Skin of body (tissue), 2 donors: Measurements from ENCODE around the gene LRRC45. TPM values are rescaled to one million over a fixed set of nuclear protein-coding genes. Genes with fewer than 3 reads are reported as not detected.

Experiments
- DNase-seq: peaks from one replicate; lab custom pipeline; 2025; lab: John Stamatoyannopoulos, UW
- total RNA-seq: library from RNA; depleted of rRNA; stranded (reverse); fragments of >200 nt; gene quantifications from one replicate; pipeline ENCODE4 v1.2.3, GENCODE V29; 2014

The LRRC45 gene
- total RNA-seq, 1 donor from 2014 or later: 8.6 TPM

DNA sequence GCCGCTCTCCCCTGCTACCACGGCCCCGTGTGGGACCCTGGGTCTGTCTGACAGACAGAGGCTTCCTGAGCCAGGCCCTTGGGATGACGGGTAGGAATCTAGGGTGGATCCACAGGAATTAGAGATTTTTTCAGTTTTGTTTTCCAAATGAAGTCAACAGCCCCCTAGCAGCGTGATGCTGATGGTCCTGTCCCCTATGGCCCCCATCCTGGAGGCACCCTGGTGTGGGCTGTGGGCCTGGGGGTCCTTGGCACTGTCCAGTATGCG lies 15.9 kb upstream of the LRRC45 start:
- DNase-seq: no peak

DNA sequence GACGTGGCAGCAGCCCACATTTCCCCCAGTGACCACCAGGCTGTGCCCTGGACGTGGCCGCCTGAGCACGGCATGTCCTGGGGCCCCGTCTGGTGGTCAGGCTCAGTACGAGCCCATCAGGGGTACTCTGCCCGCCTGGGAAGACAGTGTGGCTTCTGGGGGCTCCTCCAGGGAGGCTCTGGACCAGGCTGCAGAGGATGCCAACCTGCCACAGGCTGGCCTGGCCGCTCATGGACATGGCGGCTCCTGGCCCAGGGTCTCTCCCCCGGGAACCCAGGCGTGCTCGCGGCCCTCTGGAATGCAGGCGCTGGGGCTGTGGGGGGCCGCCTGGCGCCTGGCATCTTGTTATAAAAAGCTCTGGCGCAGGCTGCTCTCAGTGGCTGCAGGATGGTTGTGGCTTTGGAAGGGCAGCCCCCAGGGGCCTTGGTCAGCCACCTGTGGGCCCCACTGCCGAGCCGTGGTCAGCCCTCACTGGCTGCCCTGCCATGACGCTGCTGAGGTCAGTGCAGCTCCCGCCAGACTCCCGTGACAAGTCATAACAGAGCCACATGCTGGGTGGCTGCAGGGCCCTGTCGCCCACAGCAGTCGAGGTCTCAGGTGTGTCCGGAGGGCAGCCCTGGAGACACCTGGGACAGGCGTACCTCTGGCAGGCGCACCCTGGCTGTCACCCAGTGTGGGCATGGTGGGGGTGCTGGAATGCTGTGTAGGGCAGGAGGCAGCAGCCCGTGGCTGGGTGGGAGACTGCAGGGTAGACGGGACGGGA lies 15.4 kb upstream of the LRRC45 start:
- DNase-seq: no peak

DNA sequence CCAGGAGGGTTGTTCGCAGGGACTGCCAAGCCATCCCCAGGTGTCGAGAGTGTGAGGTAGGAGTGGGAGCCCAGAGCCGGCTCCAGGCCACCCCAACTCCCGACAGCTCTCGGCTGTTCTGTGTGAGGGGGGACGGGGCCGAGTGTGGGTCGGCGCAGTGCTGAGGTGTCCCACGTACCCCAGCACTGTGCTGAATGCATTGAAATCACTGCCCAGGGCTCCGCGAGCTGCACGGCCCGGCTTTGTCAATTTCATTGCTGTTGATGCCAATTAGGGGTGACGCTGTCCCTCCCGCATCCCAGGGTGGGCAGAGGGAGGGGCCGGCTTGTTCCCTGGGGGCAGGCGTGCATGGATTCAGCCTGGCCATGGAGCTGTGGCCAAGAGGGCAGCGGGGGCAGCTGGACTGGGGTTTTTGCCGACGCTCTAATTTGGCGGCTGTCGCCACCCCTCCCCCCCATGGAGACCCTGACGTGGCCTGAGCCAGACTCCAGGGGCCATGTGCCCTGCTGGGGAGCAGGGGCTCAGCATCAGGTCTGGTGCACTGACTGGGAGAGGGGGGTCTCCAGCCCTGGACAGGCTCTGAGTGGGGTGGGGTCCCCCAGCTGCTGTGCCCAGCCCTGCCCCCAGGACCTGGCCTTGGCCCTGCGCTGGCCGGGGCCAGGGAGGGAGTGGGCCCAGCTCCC lies 14.7 kb upstream of the LRRC45 start:
- DNase-seq: no peak

DNA sequence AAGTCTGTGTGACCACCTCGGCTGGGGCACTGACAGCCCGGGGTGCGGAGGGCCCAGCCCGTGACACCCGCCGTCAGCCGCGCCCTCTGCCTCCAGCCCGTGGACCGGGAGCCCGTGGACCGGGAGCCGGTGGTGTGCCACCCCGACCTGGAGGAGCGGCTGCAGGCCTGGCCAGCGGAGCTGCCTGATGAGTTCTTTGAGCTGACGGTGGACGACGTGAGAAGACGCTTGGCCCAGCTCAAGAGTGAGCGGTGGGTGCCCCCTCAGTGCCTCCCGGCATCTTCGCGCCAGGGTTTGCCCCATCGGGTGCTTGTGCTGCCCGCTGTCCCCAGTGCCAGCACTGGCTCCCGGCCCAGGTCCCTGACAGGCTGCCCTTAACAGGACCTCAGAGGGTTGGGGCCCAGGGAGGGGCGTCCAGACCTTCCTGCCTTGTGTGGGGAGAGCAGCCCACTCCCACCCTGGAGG lies 14.1 kb upstream of the LRRC45 start:
- no peak for DNase-seq

DNA sequence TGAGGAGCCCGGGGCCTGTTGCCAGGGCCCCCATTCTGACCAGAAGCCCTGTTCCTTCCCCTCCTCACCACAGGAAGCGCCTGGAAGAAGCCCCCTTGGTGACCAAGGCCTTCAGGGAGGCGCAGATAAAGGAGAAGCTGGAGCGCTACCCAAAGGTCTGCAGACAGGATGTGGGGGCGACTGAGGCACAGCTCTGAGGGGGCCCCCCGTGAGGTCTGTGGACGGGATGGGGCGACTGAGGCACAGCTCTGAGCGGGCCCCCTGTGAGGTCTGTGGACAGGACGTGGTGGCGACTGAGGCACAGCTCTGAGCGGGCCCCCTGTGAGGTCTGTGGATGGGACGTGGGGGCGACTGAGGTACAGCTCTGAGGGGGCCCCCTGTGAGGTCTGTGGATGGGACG lies 13.7 kb upstream of the LRRC45 start:
- no peak for DNase-seq

DNA sequence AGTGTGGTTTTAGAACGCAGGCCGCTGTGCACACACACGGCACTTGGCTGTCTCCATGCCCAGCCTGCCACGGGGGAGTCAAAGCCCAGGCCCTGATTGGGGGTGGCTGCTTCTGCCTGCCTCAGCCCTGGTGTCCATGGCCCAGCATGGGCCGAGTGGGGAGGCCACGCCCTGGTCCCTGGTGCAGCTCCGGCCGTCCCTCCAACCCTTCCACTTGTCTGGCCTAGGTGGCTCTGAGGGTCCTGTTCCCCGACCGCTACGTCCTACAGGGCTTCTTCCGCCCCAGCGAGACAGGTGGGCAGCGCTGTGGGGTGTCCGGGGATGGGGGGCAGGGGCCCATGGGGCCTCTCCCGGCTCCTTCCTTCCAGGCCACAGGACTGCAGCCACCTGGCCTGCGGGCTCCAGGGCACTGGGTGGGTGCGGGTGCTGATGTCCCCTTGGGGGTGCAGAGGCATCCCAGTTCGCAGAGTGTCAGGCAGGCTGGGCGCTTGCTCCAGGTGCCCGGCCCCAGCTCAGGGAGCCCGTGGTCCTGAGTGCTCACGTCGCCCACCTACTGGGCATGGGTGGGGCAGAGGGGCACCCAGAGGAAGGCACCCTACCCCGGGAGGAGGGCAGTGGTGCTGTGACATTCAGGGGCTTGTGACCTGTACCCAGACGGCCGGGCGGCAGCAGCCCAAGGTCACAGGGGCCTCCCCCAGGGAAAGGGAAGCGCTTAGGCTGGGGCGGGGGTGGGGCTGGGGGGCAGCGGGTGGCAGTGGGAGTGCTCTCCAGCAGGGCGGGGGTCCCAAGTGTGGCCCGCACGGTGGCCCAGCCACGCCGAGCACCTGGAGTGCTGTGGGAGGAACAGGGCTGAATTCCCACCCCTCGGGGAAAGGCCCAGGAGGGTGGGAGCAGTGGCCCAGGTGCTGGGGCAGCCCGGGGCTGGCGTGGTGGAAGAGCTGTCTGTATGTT lies 12.3 kb upstream of the LRRC45 start:
- no peak for DNase-seq

DNA sequence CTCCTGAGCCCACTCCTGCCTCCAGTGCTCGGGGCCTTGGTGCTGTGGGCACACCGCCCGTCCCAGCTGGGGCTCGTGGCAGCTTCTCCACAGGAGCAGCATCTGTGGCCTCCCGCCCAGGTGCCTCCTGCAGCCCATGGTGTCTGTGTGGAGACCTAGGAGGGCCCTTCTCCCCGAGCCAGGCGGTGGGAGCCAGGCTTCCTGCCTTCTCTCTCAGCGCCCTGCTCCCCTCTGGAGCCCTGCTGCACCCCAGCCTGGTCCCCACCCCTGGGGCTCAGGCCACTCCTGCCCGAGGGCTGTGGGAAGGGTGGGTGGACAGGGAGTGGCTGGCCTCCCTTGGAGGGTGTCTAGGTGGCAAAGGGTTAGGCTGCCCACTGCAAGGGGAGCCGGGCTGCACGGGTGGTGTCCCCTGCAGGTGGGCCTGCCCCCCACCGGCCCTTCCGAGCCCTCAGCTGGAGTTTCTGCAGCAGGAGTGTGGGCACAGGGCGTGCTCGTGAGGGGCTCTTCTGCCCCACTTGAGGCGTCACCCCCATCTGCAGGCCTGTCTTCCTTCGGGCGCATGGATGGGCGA lies 11.4 kb upstream of the LRRC45 start:
- DNase-seq: no peak

DNA sequence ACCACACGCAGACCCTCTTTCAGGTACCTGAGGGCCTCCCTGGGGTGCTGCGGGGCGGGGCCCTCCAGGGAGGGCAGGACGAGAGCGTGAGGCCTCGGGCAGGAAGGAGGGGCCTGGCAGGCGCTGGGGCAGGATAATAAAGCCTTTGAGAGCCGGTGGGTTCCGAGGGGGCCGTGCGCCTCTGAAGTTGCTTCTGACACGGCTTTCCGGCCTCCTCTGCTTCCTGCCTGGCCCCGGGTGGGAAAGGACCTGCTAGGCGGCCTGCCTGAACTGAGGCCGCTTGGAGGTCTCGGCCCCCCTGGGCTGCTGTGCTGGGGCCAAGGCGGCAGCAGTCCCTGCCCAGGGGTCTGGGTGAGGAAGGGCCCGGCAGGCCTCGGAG lies 10.9 kb upstream of the LRRC45 start:
- no peak for DNase-seq

DNA sequence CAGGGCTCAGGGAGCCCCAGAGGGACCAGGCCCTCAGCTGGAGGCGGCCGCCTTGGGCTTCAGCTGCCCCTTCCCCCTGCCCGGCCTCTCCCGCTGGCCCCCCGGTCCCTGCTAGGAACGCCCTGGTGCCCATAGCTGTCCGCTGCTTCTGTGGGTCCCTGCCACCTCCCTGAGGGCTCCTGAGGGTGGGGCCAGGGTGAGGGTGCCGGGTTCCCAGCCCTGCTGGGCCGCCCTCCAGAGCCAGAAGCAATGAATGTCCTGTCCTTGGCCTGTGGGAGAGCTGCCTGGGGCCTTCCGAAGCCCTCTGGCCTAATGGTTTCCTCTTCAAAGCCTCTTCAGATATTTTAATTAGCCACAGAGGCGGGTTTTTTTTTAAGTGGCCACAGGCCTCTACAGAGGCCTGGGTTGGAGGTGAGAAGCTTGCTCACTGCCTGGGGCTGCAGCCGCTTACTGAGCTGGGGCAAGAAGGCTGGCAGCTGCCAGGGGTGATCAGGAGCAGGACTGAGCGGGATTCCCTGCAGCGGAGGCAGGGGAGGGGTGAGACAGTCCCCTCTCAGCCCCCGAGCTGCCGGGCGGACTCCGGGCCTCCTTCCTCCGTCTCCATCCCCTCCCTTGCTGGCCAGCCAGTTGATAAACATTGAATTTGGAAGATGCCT lies 10.3 kb upstream of the LRRC45 start:
- DNase-seq: no peak

DNA sequence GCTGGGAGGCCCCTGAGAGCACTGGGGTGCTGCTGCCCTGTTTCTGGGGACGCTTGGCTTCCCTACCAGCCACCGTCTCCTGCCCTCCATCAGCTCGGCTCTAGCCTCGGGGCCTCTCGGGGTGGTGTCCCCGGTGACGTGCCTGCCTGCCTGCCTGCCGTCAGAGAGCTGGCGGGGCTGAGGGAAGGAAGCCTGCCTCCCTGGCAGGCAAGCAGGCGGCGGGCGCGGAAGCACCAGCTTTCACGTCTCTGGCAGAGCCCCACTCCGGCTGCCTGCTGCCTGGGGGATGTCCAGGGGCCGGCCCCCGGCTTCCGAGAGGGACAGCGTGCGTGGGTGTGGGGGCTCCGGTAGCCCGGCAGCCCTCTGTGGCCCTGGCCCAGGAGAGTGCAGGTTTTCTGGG lies 9.8 kb upstream of the LRRC45 start:
- DNase-seq: no peak

DNA sequence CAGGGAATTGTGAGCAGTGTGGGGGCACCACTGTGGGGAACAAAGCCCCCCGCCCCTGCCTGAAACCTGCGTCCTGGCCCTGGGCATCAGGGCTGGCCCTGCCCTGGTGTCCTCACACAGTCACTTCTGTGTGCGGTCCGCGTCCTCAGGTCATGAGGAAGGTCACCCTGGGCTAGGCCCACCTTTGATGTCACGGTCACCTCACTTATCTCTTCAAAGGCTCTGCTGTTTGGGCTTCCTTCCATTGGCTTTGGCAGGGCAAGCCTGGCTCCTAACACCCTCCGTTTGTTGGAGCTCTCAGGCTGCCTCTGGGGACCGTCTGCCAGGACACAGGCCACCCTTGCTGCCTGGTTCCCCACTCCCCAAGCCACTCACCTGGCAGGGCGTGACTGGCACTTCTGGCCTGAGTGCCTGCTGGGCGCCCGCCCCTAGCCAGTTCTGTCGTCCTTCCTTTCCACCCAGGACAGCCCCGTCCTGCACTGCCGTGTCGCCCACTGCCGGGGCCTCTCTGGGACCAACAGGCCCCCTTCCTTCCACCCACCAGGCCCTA lies 9.3 kb upstream of the LRRC45 start:
- no peak for DNase-seq

DNA sequence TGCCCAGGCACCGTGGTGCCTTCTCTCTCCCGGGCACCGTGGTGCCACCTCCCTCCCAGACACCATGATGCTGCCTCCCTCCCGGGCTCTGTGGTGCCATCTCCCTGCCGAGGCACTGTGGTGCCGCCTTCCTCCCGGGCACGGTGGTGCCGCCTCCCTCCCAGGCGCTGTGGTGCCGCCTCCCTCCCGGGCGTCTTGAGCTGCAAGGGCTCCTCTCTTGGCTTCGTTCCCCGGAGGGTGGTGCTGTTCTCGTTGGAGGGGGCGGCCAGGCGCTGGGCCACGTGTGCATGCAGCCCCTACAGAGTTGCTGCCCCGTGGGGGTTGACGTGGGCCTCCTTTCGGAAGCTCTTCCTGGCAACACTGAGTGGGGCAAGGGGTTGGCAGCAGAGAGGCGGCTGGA lies 8.7 kb upstream of the LRRC45 start:
- no peak for DNase-seq

DNA sequence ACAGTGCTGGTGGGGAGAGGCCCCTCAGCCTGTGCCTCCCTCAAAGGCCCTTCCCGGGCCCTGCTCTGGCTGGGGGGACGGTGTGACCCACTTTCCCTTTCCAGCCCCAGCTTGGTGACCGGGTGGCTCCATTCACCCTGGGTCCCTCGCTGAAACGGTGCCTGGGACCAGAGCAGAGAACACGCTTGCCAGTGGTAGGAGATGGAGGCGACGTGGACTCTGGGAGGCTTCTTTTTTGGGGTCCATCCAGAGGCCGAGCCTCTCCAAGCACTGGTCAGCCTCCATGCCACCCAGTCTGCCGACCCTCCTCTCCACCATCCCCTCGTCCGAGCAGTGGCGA lies 8.2 kb upstream of the LRRC45 start:
- no peak for DNase-seq

DNA sequence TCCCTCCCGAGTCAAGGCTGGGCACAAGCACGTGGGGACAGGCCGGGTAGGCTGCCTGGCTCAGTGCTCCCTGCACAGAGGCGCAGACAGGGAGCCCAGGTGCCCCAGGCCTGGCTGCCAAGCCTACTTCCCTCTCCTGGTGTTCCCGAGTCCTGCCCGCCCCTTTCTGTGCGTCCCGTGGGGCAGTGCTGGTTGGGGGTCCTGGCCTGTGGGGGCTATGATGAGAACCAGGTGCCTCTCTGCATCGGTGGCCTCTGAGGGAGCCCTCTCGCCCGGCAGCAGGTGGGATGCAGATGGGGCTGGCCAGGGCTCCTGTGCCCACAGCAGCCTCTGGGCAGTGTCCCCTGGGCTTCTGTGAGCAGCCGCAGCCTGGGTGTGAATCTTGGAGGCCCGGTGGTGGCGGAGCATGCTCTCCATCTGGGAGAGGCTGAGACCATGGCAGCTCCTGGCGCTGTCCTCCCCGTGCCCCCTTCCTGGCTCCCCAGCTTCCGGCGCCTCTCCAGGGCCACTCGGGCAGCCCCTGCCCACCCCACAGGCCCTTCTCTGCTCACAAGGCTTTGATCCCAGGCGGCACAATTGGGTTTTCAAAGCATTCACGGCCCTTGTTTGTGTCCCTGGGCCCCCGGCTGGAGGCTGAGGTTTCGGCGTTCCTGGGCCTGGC lies 7.7 kb upstream of the LRRC45 start:
- DNase-seq: no peak

DNA sequence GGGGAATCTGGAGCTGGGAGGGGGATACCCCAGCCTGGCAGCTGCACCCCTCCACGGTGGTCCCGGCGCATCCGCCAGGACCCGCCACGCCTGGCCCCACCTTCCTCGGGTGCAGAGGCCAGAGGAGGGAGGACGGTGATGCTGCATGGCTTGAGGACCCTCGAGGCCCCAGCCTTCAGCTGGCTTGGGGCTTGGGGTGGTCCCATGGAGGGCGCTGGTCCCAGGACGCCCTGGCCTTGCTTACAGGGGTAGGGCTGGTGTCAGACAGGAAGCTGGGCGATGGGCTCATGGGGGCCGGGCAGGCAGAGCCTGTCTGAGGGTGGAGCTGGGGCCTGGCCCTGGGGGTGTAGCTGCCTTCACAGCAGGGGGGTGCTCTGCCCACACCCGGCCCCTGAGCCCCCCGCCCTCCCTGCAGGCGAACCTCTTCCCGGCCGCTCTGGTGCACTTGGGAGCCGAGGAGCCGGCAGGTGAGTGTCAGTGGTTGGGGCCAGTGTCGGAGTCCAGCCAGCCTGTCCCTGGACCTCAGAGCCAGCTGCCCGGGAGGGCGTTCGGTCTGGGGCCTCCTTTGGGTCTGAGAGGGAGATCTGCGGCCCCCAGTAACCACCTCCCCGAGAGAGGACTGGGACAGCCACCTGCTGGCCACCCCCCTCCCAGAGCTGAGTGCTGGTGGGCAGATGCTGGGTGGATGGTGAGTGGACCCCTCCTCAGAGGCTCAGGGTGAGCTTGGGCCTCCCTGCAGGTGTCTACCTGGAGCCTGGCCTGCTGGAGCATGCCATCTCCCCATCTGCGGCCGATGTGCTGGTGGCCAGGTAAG lies 6.8 kb upstream of the LRRC45 start:
- DNase-seq: no peak

DNA sequence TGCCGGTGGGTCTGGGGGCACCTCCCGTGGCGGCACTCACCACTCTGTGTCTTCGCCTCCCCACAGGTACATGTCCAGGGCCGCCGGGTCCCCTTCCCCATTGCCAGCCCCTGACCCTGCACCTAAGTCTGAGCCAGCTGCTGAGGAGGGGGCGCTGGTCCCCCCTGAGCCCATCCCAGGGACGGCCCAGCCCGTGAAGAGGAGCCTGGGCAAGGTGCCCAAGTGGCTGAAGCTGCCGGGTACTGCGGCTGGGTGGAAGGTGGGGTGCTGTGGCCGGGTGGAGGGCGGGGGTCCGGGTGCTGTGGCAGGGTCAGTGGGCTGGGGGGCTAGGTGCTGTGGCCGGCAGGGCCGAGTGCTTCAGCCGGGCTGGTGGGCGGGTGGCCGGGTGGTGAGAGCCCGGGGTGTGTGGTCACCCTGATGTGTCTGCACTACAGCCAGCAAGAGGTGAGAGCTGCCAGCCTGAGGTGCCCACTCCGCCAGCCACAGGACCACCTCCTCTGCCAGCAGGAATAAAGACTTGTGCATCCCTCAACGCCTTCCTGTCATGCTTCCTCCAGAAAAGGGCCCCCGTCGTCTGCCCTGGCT lies 6.1 kb upstream of the LRRC45 start:
- no peak for DNase-seq

DNA sequence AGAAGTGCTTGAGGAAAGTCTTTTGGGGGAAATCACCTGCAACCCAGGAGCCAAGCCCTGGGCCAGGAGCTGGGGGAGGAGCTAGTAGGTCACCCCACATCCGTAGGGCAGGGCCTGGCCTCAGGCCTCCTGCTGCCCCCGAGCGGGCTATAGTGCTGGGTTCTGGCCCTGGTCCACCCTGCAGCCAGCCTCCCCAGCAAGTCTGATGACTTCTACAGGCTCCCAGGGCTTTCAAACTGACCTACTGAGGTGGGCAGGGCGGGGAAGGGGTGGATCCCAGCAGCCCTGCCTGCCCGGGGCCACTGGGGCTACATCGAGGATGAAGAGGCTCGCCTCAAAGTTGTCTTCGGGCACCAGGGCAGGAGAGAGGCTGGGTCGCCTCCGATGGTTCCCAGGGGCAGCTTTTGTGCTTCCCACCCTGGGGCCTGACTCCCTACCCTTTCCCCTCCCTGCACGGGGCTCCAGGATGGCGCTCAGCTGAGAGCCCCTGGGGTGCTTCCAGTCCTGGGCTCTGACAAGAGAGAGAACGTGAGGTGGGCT lies 5.4 kb upstream of the LRRC45 start:
- DNase-seq: no peak

DNA sequence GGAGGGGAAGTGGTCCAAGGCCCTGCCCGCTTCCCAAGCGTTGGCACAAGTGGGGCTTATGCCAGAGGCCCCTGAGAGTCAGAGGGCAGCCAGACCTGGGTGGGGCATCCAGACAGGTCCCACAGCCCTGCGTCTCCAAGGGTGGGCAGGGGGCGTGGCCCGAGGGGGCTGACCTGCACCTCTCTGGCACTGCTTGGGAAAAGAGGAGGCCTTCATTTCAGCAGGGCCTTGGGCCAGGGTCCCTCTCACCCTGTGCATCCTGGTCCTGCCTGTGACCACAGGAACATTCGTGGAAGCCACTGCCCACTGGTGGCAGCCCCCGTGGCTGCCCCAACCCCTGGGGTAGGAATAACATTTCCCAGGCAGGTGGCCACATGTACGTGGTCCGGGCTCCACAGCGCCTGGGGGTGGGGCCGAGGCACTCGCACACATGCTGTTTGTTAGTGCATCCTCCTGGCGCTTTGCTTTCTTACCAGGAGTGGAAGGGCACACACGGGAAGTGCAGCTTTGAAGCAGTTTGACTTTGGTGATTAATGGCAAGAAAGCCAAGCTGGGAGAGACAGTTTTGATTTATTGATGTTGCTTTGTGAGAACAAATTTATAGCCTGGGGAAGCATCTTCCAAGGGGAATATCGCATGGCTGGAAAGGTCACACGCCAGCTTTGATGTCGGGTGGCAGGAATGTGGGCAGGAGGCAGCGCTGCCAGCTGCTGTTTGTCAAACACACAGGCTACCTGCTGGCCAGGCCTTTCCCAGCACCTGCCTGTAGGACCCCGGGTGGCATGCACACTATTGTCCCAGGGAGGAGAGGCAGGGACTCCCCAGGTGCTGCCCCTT lies 4.7 kb upstream of the LRRC45 start:
- DNase-seq: no peak
